Stimulated activated CD4-positive, alpha-beta T cell treated with anti-CD3 and anti-CD28 coated beads, Interleukin-1b, Interleukin-23, amount 100 ng/mL, for 1 hour (primary cell): ENCODE measurements around the gene NPY4R.
"Not testable (repeated sequence)": the region's sequence is repeated elsewhere in the genome, so short reads cannot be mapped to it uniquely, and the experiment has no call there.

Experiments
- DNase-seq, 2 donors: peaks; one replicate each; pipeline ENCODE4 v3.0.0-alpha.2; 2020; ENCODE audit warnings: low read depth in 2 of 2

Gene NPY4R

GRCh38 chr10:46465765-46466164, at the start of gene NPY4R:
Gene NPY4R, minus strand, starts transcription at chr10:46465958. Its CDS starts 3,323 bp downstream, at chr10:46462635.
- DNase-seq: not testable (repeated sequence)

DNA sequence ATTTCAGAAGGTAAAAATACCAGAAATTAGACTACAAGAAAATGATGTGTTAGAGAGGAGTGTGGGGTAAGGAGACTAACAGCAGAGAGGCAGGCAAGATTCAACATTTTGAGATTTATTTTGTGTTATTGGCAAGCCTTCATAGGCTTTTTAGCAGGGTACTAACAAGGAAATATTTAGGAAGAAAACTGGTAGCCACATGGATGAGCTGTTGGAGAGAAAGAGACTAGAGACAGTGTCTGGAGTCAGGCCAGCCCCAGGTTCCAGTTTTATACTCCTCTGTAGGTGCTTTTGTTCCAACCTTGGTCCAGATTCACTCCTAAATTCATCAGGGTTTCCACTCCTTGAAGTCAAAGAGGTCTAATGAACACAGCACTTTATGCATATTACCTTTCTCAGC, 49.6 kb upstream of the NPY4R start:
- no peak for DNase-seq

GRCh38 chr10:46514899-46515298, 49.1 kb upstream of the NPY4R start:
- DNase-seq: no peak

- no peak for DNase-seq
These were observed 48.7 kb upstream of the NPY4R start for GRCh38 chr10:46514431-46514861.

- not testable (repeated sequence) for DNase-seq
These were observed 47.6 kb upstream of the NPY4R start for GRCh38 chr10:46513333-46513732.

- DNase-seq: not testable (repeated sequence)
These were observed 47.0 kb upstream of the NPY4R start for GRCh38 chr10:46512725-46513124.

- DNase-seq: not testable (repeated sequence)
These were observed 46.2 kb upstream of the NPY4R start for GRCh38 chr10:46512002-46512401.

DNA sequence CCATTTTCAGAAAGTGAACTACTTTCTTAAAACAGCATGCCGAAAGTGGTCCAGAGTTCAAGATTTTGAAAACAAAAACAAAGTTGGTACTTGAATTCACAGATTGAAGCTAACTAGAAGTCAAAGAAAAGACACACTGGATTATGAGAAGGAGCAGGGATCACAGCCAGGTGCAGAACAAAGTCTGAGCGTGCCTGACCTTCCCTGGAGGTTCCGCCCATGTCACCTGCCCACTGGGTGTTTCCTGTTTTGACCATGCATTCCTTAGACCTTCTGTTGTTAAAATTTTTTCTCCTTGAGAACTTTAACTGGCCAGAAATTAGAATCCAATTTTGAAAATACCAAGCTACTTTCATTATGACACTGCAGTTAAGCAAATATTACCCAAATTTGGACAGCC, 34.2 kb upstream of the NPY4R start:
- not testable (repeated sequence) for DNase-seq

DNA sequence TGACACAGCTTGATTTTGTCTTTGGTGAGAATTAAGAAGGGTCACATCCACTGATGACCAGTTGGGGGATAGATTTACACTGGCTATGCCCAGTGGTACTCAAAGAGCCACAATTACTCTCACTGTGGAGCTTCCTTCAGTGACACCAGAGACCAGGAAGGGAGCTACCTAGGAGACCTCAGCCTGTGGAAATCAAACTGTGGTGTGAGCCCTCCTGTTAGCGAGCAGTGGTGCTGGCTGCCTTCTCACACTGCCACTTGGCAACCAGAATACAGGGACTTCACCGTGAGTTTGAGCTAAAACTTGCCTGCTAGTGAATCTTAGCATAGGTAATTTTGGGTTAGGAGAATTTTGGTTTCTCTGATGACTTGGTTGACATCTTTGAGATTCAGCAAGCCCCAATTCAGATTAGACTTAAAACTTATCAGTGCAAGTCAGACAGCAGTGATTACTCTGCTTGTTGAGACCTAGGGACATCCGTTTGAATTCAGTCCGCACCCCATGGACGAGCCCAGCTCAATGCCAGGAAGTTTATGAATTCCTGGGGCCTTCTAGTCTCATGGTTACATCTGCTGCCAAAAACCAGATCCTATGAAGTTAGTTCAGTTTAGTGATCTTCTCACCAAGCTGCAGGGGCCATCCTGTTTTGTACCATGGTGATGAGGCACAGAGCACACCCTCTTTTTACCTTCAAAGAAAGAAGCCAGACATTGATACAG, 33.4 kb upstream of the NPY4R start:
- not testable (repeated sequence) for DNase-seq

- DNase-seq: not testable (repeated sequence)
These were observed 32.1 kb upstream of the NPY4R start for GRCh38 chr10:46497878-46498277.

GRCh38 chr10:46497401-46497800, 31.6 kb upstream of the NPY4R start:
- not testable (repeated sequence) for DNase-seq

GRCh38 chr10:46491364-46492114, 25.8 kb upstream of the NPY4R start:
- not testable (repeated sequence) for DNase-seq

DNA sequence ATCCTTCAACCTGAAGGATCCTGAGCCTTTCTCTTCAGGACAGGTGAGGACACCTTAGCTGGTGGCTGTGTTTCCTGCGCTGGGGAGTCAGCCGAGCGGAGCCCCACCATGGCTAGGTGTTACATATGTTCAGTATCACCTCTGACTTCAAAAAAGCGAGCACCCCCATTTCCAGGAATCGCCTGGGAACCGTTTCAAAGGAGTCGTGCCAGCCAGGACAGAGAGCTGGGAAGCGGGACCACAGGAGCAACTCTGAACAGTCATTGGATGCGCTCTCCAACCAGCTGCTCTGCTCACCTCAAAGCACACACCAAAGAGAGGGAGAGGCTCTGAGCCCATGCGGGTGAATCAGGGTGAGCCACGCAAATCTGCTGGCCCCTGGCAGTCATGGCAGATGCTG, 24.5 kb upstream of the NPY4R start:
- not testable (repeated sequence) for DNase-seq

DNA sequence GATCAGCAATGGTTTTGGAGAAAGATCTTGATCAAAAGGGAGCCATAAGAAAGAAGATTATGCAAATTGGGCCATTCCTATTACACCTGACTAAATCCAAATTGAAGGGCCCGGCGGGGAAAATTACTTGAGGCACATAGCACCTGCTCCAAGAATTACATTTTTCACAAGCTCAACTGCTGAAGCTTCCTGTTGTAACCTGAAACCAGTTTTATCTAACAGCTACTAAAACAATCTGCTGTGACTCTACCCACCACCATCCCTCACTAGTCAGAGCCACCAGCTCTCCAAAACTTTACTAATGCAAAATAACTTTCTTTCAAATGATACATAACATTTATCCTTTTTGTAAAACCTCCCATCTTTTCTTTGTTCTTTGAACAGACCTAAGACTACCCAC, 20.7 kb upstream of the NPY4R start:
- not testable (repeated sequence) for DNase-seq

DNA sequence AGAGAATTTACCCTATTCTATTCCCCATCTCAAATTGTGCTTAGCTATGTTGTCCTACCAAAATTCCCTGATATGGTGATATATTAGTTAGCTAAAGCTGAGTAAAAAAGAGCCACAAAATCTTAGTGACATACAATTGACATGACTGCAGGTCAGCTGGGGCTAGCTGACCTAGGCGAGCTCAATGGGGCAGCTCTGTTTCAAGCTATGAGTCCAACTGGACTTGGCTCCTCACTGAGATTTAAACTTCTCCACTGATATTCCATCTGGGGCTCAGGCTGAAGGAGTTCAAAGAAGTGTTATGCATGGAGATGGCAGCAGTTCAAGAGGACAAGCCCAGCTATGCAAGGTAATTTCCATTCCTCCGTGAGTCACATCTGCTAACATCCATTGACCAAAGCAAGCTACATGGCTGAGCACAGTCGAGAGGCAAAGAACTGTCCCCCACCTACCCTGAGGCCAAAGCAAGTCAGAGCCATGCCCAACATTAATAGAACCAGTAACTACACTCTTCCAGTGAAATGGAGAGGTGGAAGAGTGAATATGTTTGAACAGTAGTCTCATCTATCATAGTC, 9.1 kb upstream of the NPY4R start:
- not testable (repeated sequence) for DNase-seq

DNA sequence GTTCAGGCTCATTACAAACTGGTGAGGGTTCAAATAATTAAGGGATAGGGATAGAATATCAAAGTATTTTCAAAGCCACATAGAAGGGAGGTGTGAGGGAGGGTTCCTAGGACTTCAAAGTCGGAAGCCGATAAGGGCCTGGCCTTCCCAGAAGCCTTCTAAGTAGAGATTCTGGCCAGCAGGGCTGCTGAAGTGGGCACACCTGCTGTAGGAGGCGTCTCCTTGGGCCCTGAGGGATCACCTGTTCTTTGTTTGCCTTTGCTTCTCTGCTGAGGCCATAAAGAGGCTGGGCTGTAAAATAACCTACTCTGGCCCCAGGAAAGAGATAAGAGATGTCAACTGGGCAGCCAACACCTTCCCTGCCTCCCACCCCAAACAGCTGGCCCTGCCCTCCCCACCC, 8.0 kb upstream of the NPY4R start:
- DNase-seq: not testable (repeated sequence)

- not testable (repeated sequence) for DNase-seq
These were observed 4.4 kb upstream of the NPY4R start for GRCh38 chr10:46470134-46470533.

- not testable (repeated sequence) for DNase-seq
These were observed 2.5 kb upstream of the NPY4R start for GRCh38 chr10:46468119-46468809.

DNA sequence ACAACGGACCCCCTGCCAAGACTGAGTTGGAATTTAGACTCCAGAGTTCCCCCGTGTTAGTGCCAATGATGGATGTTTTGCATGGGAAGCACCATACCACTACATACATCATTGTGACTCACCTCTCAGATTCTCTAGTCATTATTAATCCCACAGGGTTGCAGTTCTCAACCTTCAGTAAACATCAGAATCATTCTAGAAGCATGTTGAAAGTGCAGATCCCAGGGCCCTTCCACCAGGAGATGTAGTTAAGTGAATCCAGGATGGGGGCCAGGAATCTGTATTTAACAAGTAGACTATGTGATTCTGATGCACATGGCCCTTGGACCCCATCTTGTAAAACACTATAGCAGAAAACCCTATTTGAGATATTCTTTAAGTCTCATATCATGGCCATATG, 2.1 kb downstream of the NPY4R start:
- DNase-seq: not testable (repeated sequence)

DNA sequence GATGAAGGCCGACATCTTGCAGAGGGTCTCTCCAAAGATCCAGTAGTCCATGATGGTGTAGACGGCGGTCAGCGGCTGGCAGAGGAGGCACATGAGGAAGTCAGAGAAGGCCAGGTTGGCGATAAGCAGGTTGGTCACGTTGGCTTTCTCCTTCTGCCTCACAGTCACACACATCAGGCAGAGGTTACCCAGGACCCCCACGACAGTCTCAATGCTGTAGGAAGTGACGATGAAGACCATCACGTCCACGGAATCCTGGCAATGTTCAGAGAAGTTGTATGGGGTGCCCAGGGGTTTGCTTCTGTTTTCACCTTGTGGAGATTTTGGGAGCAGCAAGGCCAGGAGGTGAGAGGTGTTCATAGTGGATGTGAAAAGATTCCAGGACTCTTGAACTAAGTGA, 3.5 kb downstream of the NPY4R start:
- DNase-seq: not testable (repeated sequence)

- DNase-seq: not testable (repeated sequence)
These were observed 6.2 kb downstream of the NPY4R start for GRCh38 chr10:46459579-46459978.

GRCh38 chr10:46457071-46457470, 8.7 kb downstream of the NPY4R start:
- DNase-seq: not testable (repeated sequence)
